ENCODE data around the gene PPFIA1. TPM values are rescaled to one million over a fixed set of nuclear protein-coding genes. Genes with fewer than 3 reads are reported as not detected.

PPFIA1 gene
- total RNA-seq, 1 experiment from 2014 or later: 63.4 TPM

- Mint-ChIP-seq H3K27ac (no peak overlapping the region), H3K27me3 (ENCODE audit: low read depth) (peaks cover 6% of the 10 kb centered on the region)
- no peak overlapping the region for H3K18ac ChIP-seq (ENCODE audit: insufficient read length, low read depth, low read length)
Observed at GRCh38 chr11:70229737-70230136, 40.8 kb upstream of the PPFIA1 start.

More at GRCh38 chr11:70229737-70230136, 40.8 kb upstream of the PPFIA1 start:
- H3K79me1 ChIP-seq (ENCODE audit: insufficient read depth, low read depth, low read length, poor library complexity, severe bottlenecking): no peaks in the 10 kb centered on the region
- no peak overlapping the region for H2BK20ac ChIP-seq (ENCODE audit: low read depth, low read length, poor library complexity, severe bottlenecking)
- H2BK15ac ChIP-seq (ENCODE audit: low read depth, low read length): no peak overlapping the region
- no CpG with 5 or more reads among the region's 10 CpGs for WGBS (ENCODE audit: extremely low coverage, insufficient read length, low lambda C conversion rate)
- H2AK5ac ChIP-seq (ENCODE audit: insufficient read length, low read length): no peak overlapping the region
- no peak overlapping the region for H4K5ac ChIP-seq (ENCODE audit: insufficient read length, low read depth, low read length)
- H3K9ac ChIP-seq (ENCODE audit: extremely low read depth, insufficient read length, low read length): no peak overlapping the region
- H3K79me2 ChIP-seq (ENCODE audit: insufficient read depth, low read length): no peaks in the 10 kb centered on the region
- no peaks in the 10 kb centered on the region for H3K9me3 ChIP-seq (ENCODE audit: control insufficient read depth, low read depth, low read length)
- no peaks in the 10 kb centered on the region for H3K4me1 ChIP-seq (ENCODE audit: insufficient read depth, low read length)
- no peak overlapping the region for H2BK120ac ChIP-seq (ENCODE audit: low read depth, low read length, poor library complexity, severe bottlenecking)
- no peak for TF ChIP-seq CTCF (conservative IDR thresholded peaks at IDR 0.05)
- Mint-ChIP-seq H3K4me3 (no peak overlapping the region), H3K9me3 (peaks cover 0 to 2% of the 10 kb centered on the region in 2 experiments; a peak in 1 of 5 replicates), H3K4me1 (peaks cover 16 to 17% of the 10 kb centered on the region in 2 experiments), H3K36me3 (ENCODE audit: insufficient read depth in 1 of 3, low read depth in 3 of 3) (no peaks in the 10 kb centered on the region)
- no peaks in the 10 kb centered on the region for H3K23me2 ChIP-seq (ENCODE audit: insufficient read length, low read depth, low read length, poor library complexity, severe bottlenecking)
- DNase-seq: no peak
- H3K23ac ChIP-seq (ENCODE audit: insufficient read length, low read depth, low read length): no peak overlapping the region
- H3K27ac ChIP-seq (ENCODE audit: insufficient read length, low read depth, low read length): no peak overlapping the region
- no peaks in the 10 kb centered on the region for H3K27me3 ChIP-seq (ENCODE audit: insufficient read depth, low read length)
- no peak overlapping the region for H3T11ph ChIP-seq (ENCODE audit: low read length)
- H4K8ac ChIP-seq (replicated peaks; ENCODE audit: insufficient read length, low read depth, low read length): no peak overlapping the region
- H4K20me1 ChIP-seq (ENCODE audit: control insufficient read depth, insufficient read depth, insufficient read length): no peaks in the 10 kb centered on the region
- H2BK12ac ChIP-seq (ENCODE audit: insufficient read length, low read depth, low read length): no peak overlapping the region
- H3K4me2 ChIP-seq (ENCODE audit: insufficient read depth, insufficient read length, low read length): no peak overlapping the region
- no peak overlapping the region for H3K14ac ChIP-seq (ENCODE audit: insufficient read depth, low read length)
- H2BK5ac ChIP-seq (ENCODE audit: insufficient read length, low read length): no peak overlapping the region
- no peak overlapping the region for H3K56ac ChIP-seq (ENCODE audit: insufficient read length, low read depth, low read length)
- no peak overlapping the region for H2AFZ ChIP-seq (ENCODE audit: low read length)
- H4K91ac ChIP-seq (ENCODE audit: insufficient read length, low read depth, low read length): no peak overlapping the region
- no peak overlapping the region for H3K4ac ChIP-seq (ENCODE audit: low read depth, low read length)

All from H9 (cell line).